Right lung (tissue), 5 donors: ENCODE data around the gene ARHGAP9. TPM values are rescaled to one million over a fixed set of nuclear protein-coding genes. Genes with fewer than 3 reads are reported as not detected.
"Not testable (repeated sequence)": the region's sequence is repeated elsewhere in the genome, so short reads cannot be mapped to it uniquely, and the experiment has no call there.

Source experiments
- DNase-seq, 2 donors: peaks; one replicate each; pipeline ENCODE4 v3.0.0-alpha.2; 2013
- polyA plus RNA-seq, 5 donors: library from polyadenylated mRNA; unstranded; fragments of 120-200 nt; gene quantifications; one replicate each; pipeline versions ENCODE4 v1.2.1 to v1.2.3, GENCODE V29; 2013; ENCODE audit warnings: inconsistent platforms in 1 of 5, low replicate concordance in 1 of 5; ENCODE audit not compliant: insufficient read length in 5 of 5, insufficient read depth in 1 of 5

Gene ARHGAP9
- polyA plus RNA-seq, 5 donors: 4.4 to 5.4 (median 5.2) TPM

GRCh38 chr12:57441393-57441792 is 38.3 kb downstream of the ARHGAP9 start:
- not testable (repeated sequence) for DNase-seq

GRCh38 chr12:57439762-57440266 is 39.9 kb downstream of the ARHGAP9 start:
- DNase-seq: no peak

- no peak for DNase-seq
These were observed 41.3 kb downstream of the ARHGAP9 start for GRCh38 chr12:57438400-57438799.

GRCh38 chr12:57435293-57435692 is 44.4 kb downstream of the ARHGAP9 start:
- no peak for DNase-seq

GRCh38 chr12:57434517-57435223 is 45.0 kb downstream of the ARHGAP9 start, which contains the start of gene INHBC:
Gene INHBC (plus strand): TSS chr12:57434784. CDS start chr12:57434887, 103 bp downstream.
- DNase-seq: no peak

- no peak for DNase-seq
These were observed 46.3 kb downstream of the ARHGAP9 start for GRCh38 chr12:57433370-57433769.

- no peak for DNase-seq
These were observed 47.9 kb downstream of the ARHGAP9 start for GRCh38 chr12:57431654-57432188.

- peak; percentile 95 to 96 for DNase-seq
These were observed 48.6 kb downstream of the ARHGAP9 start, which contains the start of gene R3HDM2 for GRCh38 chr12:57430931-57431566. Gene R3HDM2 (minus strand): TSS chr12:57431043. CDS start chr12:57310428, 120,615 bp downstream.

- DNase-seq: peak; percentile 33 to 43
These were observed 49.3 kb downstream of the ARHGAP9 start for GRCh38 chr12:57430112-57430930.

GRCh38 chr12:57429473-57430111 is 50.1 kb downstream of the ARHGAP9 start:
- DNase-seq: no peak

GRCh38 chr12:57428965-57429364 is 50.7 kb downstream of the ARHGAP9 start:
- no peak for DNase-seq

GRCh38 chr12:57426948-57427347 is 52.7 kb downstream of the ARHGAP9 start:
- DNase-seq: not testable (repeated sequence)

Other genes with a start within 250 kb of the ARHGAP9 start
- 10 to 100 TPM in 1 of 5 donors, 1 to 10 TPM in 4; 2.9 to 20.8 (median 4.3) TPM for gene STAC3, start 228.7 kb downstream of the ARHGAP9 start, polyA plus RNA-seq
- gene R3HDM2, start 48.8 kb downstream of the ARHGAP9 start, polyA plus RNA-seq: 10 to 100 TPM; 60.9 to 89.4 (median 80.8) TPM
- under 1 TPM; 0.09 to 0.29 (median 0.21) TPM for gene INHBC, start 45.1 kb downstream of the ARHGAP9 start, polyA plus RNA-seq
- 1 to 10 TPM in 2 of 5 donors, under 1 TPM in 3; 0.54 to 1.2 (median 0.90) TPM for gene INHBE, start 24.6 kb downstream of the ARHGAP9 start, polyA plus RNA-seq
- 10 to 100 TPM; 27.6 to 41.1 (median 34.5) TPM for gene GLI1, start 20.1 kb downstream of the ARHGAP9 start, polyA plus RNA-seq
- 100 to 1,000 TPM in 3 of 5 donors, 10 to 100 TPM in 2; 90.0 to 133 (median 109) TPM for gene MARS1, start 8.2 kb upstream of the ARHGAP9 start, polyA plus RNA-seq
- gene DDIT3, start 40.6 kb upstream of the ARHGAP9 start, polyA plus RNA-seq: 10 to 100 TPM; 18.1 to 26.4 (median 19.2) TPM
- gene MBD6, start 43.0 kb upstream of the ARHGAP9 start, polyA plus RNA-seq: 10 to 100 TPM; 55.7 to 78.7 (median 72.7) TPM
- gene DCTN2, start 67.3 kb upstream of the ARHGAP9 start, polyA plus RNA-seq: 100 to 1,000 TPM; 149 to 169 (median 154) TPM
- 1 to 10 TPM; 4.6 to 6.1 (median 5.1) TPM for gene KIF5A, start 70.2 kb upstream of the ARHGAP9 start, polyA plus RNA-seq
- 10 to 100 TPM; 18.1 to 22.8 (median 20.1) TPM for gene PIP4K2C, start 111.3 kb upstream of the ARHGAP9 start, polyA plus RNA-seq
- 10 to 100 TPM; 52.7 to 65.6 (median 61.0) TPM for gene DTX3, start 125.0 kb upstream of the ARHGAP9 start, polyA plus RNA-seq
- 10 to 100 TPM; 38.6 to 50.4 (median 46.4) TPM for gene ARHGEF25, start 131.6 kb upstream of the ARHGAP9 start, polyA plus RNA-seq
- 1 to 10 TPM in 4 of 5 donors, under 1 TPM in 1; 0.82 to 1.7 (median 1.6) TPM for gene B4GALNT1, start 153.3 kb upstream of the ARHGAP9 start, polyA plus RNA-seq
- gene OS9, start 214.3 kb upstream of the ARHGAP9 start, polyA plus RNA-seq: 100 to 1,000 TPM; 194 to 241 (median 220) TPM